Activated CD8-positive, alpha-beta T cell treated with anti-CD3 and anti-CD28 coated beads for 36 hours (primary cell): ENCODE data around the gene LRCH3. TPM values are rescaled to one million over a fixed set of nuclear protein-coding genes. Genes with fewer than 3 reads are reported as not detected.

Experiments
- ATAC-seq: fragments of 200-7000 bp; cut with Tn5 transposase; one replicate; pipeline ENCODE4 v1.10.0; 2021; ENCODE audit warnings: mild to moderate bottlenecking, moderate library complexity
- CTCF ChIA-PET: fragments of 350-600 bp; sonication (Branson Sonifier 250); formaldehyde crosslinking; loops from one replicate; lab custom pipeline; 2021; ENCODE audit warnings: antibody characterized with exemption; lab: Charles Lee
- POLR2A ChIA-PET: fragments of 350-600 bp; sonication (Branson Sonifier 250); formaldehyde crosslinking; loops from one replicate; lab custom pipeline; 2021; ENCODE audit warnings: antibody characterized with exemption; lab: Charles Lee
- DNase-seq: peaks from one replicate; pipeline ENCODE4 v3.0.0-alpha.2; 2020
- H3K27ac Mint-ChIP-seq: one replicate; pipeline ENCODE4 v1.8.0; 2021; ENCODE audit warnings: mild to moderate bottlenecking, mixed read lengths
- H3K27me3 Mint-ChIP-seq: one replicate; pipeline ENCODE4 v1.8.0; 2021; ENCODE audit warnings: mixed read lengths
- H3K36me3 Mint-ChIP-seq: one replicate; pipeline ENCODE4 v1.8.0; 2021; ENCODE audit warnings: low read depth, mixed read lengths
- H3K4me1 Mint-ChIP-seq: one replicate; pipeline ENCODE4 v1.8.0; 2021; ENCODE audit warnings: low read depth, mixed read lengths
- H3K4me3 Mint-ChIP-seq: one replicate; pipeline ENCODE4 v1.8.0; 2021; ENCODE audit warnings: mild to moderate bottlenecking, moderate library complexity, mixed read lengths
- H3K9me3 Mint-ChIP-seq: one replicate; pipeline ENCODE4 v1.8.0; 2021; ENCODE audit warnings: mixed read lengths
- intact Hi-C: fragments of 100-400 bp; cut with micrococcal nuclease; formaldehyde crosslinking; loops from one replicate; pipeline ENCODE4 v1.10.0; 2022
- total RNA-seq, 2 experiments: library from RNA; stranded (reverse); gene quantifications; one replicate each; pipeline ENCODE4 v1.2.3, GENCODE V29; 2021
- TF ChIP-seq, protein P1 (sequence below): fragments of 200-600 bp; IDR thresholded peaks from one replicate; pipeline ENCODE4 v1.8.0; 2022; ENCODE audit warnings: antibody characterized with exemption, mild to moderate bottlenecking

LRCH3 gene
- total RNA-seq, 2 experiments from 2014 or later, result 43.8 to 53.5 TPM

DNA sequence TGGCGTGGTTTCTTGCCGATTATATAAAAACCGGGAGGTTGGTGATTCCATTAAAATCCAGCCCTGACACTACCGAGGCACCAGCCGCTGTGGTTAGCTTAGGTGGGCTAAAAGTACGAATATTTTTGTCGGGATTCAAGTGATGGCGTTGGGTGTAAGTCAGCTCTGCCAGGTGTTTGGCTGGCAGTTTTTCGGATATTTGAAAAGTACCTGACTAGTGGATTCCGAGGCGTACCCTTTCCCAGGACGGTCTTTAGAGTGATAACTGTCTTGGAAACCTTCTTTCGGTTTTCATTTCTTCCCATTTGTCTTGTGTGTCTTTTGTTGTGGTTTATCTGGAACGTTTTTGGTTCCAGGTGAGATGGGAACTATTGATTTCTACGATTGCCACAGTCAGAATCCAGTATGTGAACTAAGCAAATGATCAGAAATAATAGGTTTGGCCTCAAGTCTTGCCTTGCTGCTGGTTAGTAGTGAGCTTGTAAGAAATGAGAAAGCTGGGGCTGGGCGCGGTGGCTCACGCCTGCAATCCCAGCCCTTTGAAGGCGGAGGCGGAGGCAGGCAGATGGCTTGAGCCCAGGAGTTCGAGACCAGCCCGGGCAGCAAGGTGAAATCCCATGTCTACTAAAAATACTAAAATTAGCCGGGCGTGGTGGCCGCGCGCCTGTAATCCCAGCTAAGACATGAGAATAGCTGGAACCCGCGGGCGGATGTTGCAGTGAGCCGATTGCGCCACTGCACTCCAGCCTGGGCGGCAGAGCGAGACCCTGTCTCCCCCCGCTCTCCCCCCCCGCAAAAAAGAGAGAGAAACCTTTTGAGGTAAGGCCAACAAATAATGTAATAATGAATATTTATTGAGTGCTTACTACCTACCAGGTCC lies 40.0 kb upstream of the LRCH3 start:
- H3K4me3 Mint-ChIP-seq, result peak overlapping the region; percentile 98
- DNase-seq, result peak; percentile 65
- no peak for ATAC-seq
- TF ChIP-seq, protein P1, sequence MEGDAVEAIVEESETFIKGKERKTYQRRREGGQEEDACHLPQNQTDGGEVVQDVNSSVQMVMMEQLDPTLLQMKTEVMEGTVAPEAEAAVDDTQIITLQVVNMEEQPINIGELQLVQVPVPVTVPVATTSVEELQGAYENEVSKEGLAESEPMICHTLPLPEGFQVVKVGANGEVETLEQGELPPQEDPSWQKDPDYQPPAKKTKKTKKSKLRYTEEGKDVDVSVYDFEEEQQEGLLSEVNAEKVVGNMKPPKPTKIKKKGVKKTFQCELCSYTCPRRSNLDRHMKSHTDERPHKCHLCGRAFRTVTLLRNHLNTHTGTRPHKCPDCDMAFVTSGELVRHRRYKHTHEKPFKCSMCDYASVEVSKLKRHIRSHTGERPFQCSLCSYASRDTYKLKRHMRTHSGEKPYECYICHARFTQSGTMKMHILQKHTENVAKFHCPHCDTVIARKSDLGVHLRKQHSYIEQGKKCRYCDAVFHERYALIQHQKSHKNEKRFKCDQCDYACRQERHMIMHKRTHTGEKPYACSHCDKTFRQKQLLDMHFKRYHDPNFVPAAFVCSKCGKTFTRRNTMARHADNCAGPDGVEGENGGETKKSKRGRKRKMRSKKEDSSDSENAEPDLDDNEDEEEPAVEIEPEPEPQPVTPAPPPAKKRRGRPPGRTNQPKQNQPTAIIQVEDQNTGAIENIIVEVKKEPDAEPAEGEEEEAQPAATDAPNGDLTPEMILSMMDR, result no peak
- intact Hi-C loops, result loop anchor here (5.0 kb wide), 1 partner anchor 51 kb away; no protein-coding TSS in a partner anchor
- no peaks in the 10 kb centered on the region for H3K36me3 Mint-ChIP-seq
- no peaks in the 10 kb centered on the region for H3K9me3 Mint-ChIP-seq
- peak overlapping the region; percentile 92 for H3K27ac Mint-ChIP-seq
- no peaks in the 10 kb centered on the region for H3K27me3 Mint-ChIP-seq
- CTCF ChIA-PET, result interaction anchor here (1.0 to 1.6 kb wide), 10 partner anchors 10 to 199 kb away, joined by 3 to 5 read pairs (median 4); partner anchors contain the start of gene RPL35A
- POLR2A ChIA-PET, result interaction anchor here (0.7 to 1.8 kb wide), 5 partner anchors 13 to 321 kb away, joined by 3 to 7 read pairs (median 3); partner anchors contain the start of gene LRCH3
- H3K4me1 Mint-ChIP-seq, result peaks cover 40% of the 10 kb centered on the region

DNA sequence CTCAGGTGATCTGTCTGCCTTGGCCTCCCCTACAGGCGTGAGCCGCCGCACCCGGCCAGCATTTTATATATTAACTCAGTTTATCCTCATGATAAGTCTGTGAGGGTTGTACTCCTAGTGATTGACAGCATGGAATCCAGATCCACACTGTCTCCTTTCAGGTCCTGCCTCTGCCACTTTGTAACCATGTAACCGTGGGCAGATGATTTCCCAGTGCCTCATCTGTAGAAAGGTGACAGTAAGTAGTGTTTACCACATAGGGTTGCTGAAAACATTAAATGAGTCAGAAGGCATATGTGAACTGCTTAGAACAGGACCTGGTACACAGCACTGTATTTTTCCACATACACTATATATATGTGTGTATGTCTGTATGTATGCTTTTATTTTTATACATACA lies 38.9 kb upstream of the LRCH3 start:
- peaks cover 44% of the 10 kb centered on the region for H3K4me1 Mint-ChIP-seq
- ATAC-seq, result peak; percentile 13

DNA sequence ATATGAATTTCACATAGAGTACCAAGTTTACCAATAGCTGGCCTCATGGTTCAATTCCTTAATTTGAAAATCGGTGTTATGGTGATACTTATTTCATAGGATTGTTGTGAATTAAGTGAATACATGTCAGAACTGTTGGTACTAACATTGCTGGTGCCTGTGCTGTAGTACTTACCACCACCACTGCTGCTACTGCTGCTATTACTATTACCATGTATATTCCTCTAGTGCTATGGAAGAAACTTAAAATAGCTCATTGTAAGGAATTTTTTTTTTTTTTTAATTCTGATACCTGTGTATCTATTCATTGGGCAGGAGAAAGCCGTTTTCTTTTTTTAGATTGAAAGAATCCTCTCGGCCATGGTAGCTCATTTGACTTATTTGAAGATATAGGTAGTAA lies 37.8 kb upstream of the LRCH3 start:
- Mint-ChIP-seq H3K4me1 (peaks cover 44% of the 10 kb centered on the region), H3K27ac (no peak overlapping the region), H3K4me3 (no peak overlapping the region), H3K27me3 (no peaks in the 10 kb centered on the region), H3K9me3 (no peaks in the 10 kb centered on the region), H3K36me3 (no peaks in the 10 kb centered on the region)
- CTCF ChIA-PET, result interaction anchor here (0.6 to 1.0 kb wide), 5 partner anchors 17 to 197 kb away, joined by 3 to 4 read pairs (median 3); no protein-coding TSS in a partner anchor
- POLR2A ChIA-PET, result interaction anchor here (0.9 kb wide), 1 partner anchor 35 kb away, joined by 3 read pairs; no protein-coding TSS in a partner anchor
- peak; percentile 11 for DNase-seq
- no peak for ATAC-seq
- intact Hi-C loops, result loop anchor here (5.0 kb wide), 1 partner anchor 49 kb away; no protein-coding TSS in a partner anchor
- TF ChIP-seq, protein P1, result no peak

More for the DNA sequence above, 38.9 kb upstream of the LRCH3 start:
- TF ChIP-seq, protein P1, result no peak
- H3K27me3 Mint-ChIP-seq, result no peaks in the 10 kb centered on the region
- no peaks in the 10 kb centered on the region for H3K36me3 Mint-ChIP-seq
- no peaks in the 10 kb centered on the region for H3K9me3 Mint-ChIP-seq
- POLR2A ChIA-PET, result no interaction called here
- intact Hi-C loops, result loop anchor here (5.0 kb wide), 1 partner anchor 50 kb away; no protein-coding TSS in a partner anchor
- peak; percentile 48 for DNase-seq
- peak overlapping the region; percentile 79 for H3K27ac Mint-ChIP-seq
- CTCF ChIA-PET, result no interaction called here
- peak overlapping the region; percentile 74 for H3K4me3 Mint-ChIP-seq

DNA sequence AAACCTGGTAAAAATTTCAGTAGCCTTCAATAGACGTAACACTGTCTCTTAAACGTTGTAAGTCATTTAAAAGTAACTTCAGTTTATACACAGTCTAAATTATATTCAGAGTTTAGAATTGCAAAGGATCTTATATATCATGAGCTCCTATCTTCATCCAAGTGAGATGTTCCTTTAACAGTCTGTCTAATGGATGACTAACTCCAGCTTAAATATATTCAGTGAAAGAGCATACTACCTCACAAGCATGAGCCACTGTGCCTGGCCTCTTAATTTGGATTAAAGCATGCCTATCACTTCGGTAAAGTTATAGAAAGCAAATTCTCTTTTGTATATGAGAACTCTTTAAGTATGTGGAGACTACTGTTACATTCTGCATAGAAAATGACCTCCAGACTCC lies 34.4 kb upstream of the LRCH3 start:
- H3K4me1 Mint-ChIP-seq, result peaks cover 27% of the 10 kb centered on the region
- no peak for DNase-seq
- no peaks in the 10 kb centered on the region for H3K9me3 Mint-ChIP-seq
- intact Hi-C loops, result no loop called here
- H3K36me3 Mint-ChIP-seq, result no peaks in the 10 kb centered on the region
- TF ChIP-seq, protein P1, result no peak
- H3K27ac Mint-ChIP-seq, result no peak overlapping the region
- ChIA-PET POLR2A (no interaction called here), CTCF (interaction anchor here (0.6 kb wide), 1 partner anchor 149 kb away, joined by 3 read pairs; no protein-coding TSS in a partner anchor)
- no peaks in the 10 kb centered on the region for H3K27me3 Mint-ChIP-seq
- H3K4me3 Mint-ChIP-seq, result no peak overlapping the region
- no peak for ATAC-seq
